HCT116 (cell line): ENCODE measurements around the gene RBM47.

Source experiments
- ATF3 ChIP-seq: IDR thresholded peaks from 2 replicates; pipeline ENCODE4 v1.6.1; 2012
- CBX3 ChIP-seq: IDR thresholded peaks from 2 replicates; pipeline ENCODE4 v1.6.1; 2012; ENCODE audit warnings: low read depth
- CTCF ChIP-seq, 3 experiments: fragments of 200-600 bp in 1 of 3; sonication (generic) in 1 of 3; IDR thresholded peaks in 2 of 3; conservative IDR thresholded peaks in 1 of 3; 2 replicates each; pipeline ENCODE4 v1.5.1; 2012 to 2017; ENCODE audit warnings: low read depth in 2 of 3, low read length in 2 of 3, antibody characterized with exemption in 1 of 3, borderline replicate concordance in 1 of 3, control low read depth in 1 of 3, mild to moderate bottlenecking in 1 of 3, mixed read lengths in 1 of 3, mixed run types in 1 of 3, moderate library complexity in 1 of 3; ENCODE audit not compliant: insufficient read depth in 1 of 3
- EGR1 ChIP-seq: IDR thresholded peaks from 2 replicates; pipeline ENCODE4 v1.6.1; 2012; ENCODE audit warnings: low read depth
- EZH2 ChIP-seq: fragments of 200-600 bp; sonication (generic); IDR thresholded peaks from 2 replicates; pipeline ENCODE4 v1.6.1; 2017; ENCODE audit warnings: antibody characterized with exemption, mixed run types
- EZH2phosphoT487 ChIP-seq: fragments of 200-600 bp; IDR thresholded peaks from 2 replicates; pipeline ENCODE4 v1.6.1; 2018; ENCODE audit warnings: antibody characterized with exemption, borderline replicate concordance
- FOSL1 ChIP-seq: IDR thresholded peaks from 2 replicates; pipeline ENCODE4 v1.6.1; 2012; ENCODE audit warnings: low read depth
- MAX ChIP-seq: IDR thresholded peaks from 2 replicates; pipeline ENCODE4 v1.6.1; 2012
- POLR2AphosphoS5 ChIP-seq: IDR thresholded peaks from 2 replicates; pipeline ENCODE4 v1.6.1; 2011; ENCODE audit warnings: mild to moderate bottlenecking, low read depth, low read length, moderate library complexity
- RAD21 ChIP-seq: IDR thresholded peaks from 2 replicates; pipeline ENCODE4 v1.6.1; 2012; ENCODE audit warnings: low read depth, mild to moderate bottlenecking
- REST ChIP-seq: IDR thresholded peaks from 2 replicates; pipeline ENCODE4 v1.6.1; 2012; ENCODE audit warnings: low read depth
- SIN3A ChIP-seq: IDR thresholded peaks from 2 replicates; pipeline ENCODE4 v1.6.1; 2012; ENCODE audit warnings: low read depth
- SRF ChIP-seq: IDR thresholded peaks from 2 replicates; pipeline ENCODE4 v1.6.1; 2012; ENCODE audit warnings: low read depth

- TF ChIP-seq CBX3 (no peak), MAX (no peak), ATF3 (no peak), CTCF (IDR thresholded peaks at IDR 0.05 in 2 of 3, conservative IDR thresholded peaks at IDR 0.05 in 1 of 3; ENCODE audit: borderline replicate concordance in 1 of 3, insufficient read depth in 1 of 3, low read depth in 2 of 3, low read length in 2 of 3) (no peak), REST (no peak), RAD21 (no peak), EGR1 (no peak), EZH2 (no peak), SIN3A (no peak), FOSL1 (no peak), EZH2phosphoT487 (no peak), POLR2AphosphoS5 (no peak), SRF (no peak)
These were observed 216.5 kb downstream of the RBM47 start for GRCh38 chr4:40412866-40413795.
